Endodermal cell (in vitro differentiated cells): ENCODE results near the gene PITPNM1. TPM values are rescaled to one million over a fixed set of nuclear protein-coding genes. Genes with fewer than 3 reads are reported as not detected.

ENCODE experiments used
- DNase-seq: peaks from one replicate; pipeline ENCODE4 v3.0.0-alpha.2; 2017
- H3K27ac ChIP-seq: 2 replicates; pipeline ENCODE4 v1.5.1; 2013; ENCODE audit warnings: mild to moderate bottlenecking, low read depth, low read length, moderate library complexity
- H3K27me3 ChIP-seq: 2 replicates; pipeline ENCODE4 v1.6.1; 2013; ENCODE audit warnings: mild to moderate bottlenecking, low read length, moderate library complexity; ENCODE audit not compliant: insufficient read depth, control insufficient read depth, poor library complexity, severe bottlenecking
- H3K36me3 ChIP-seq: 2 replicates; pipeline ENCODE4 v1.7.0; 2013; ENCODE audit warnings: mild to moderate bottlenecking, low read length, moderate library complexity; ENCODE audit not compliant: control insufficient read depth, insufficient read depth
- H3K4me1 ChIP-seq: one replicate; pipeline ENCODE4 v1.7.0; 2013; ENCODE audit warnings: low read length; ENCODE audit not compliant: control insufficient read depth, insufficient read depth
- H3K4me3 ChIP-seq: 2 replicates; pipeline ENCODE4 v1.5.1; 2013; ENCODE audit warnings: mild to moderate bottlenecking, low read length, moderate library complexity
- H3K9ac ChIP-seq: 2 replicates; pipeline ENCODE4 v1.6.1; 2013; ENCODE audit warnings: mild to moderate bottlenecking, low read length, moderate library complexity; ENCODE audit not compliant: poor library complexity, severe bottlenecking; ENCODE audit errors: extremely low read depth
- H3K9me3 ChIP-seq: 2 replicates; pipeline ENCODE4 v1.6.1; 2013; ENCODE audit warnings: mild to moderate bottlenecking, low read length, moderate library complexity; ENCODE audit not compliant: control insufficient read depth
- H3K27ac Mint-ChIP-seq: 2 replicates; pipeline ENCODE4 v1.8.0; 2020; ENCODE audit warnings: mixed read lengths
- H3K27me3 Mint-ChIP-seq: 2 replicates; pipeline ENCODE4 v1.8.0; 2021; ENCODE audit warnings: mild to moderate bottlenecking, mixed read lengths; ENCODE audit not compliant: insufficient read depth
- H3K36me3 Mint-ChIP-seq: 2 replicates; pipeline ENCODE4 v1.8.0; 2020; ENCODE audit warnings: low read depth, mixed read lengths
- H3K4me1 Mint-ChIP-seq: 2 replicates; pipeline ENCODE4 v1.8.0; 2020; ENCODE audit warnings: mixed read lengths
- H3K4me3 Mint-ChIP-seq: 2 replicates; pipeline ENCODE4 v1.8.0; 2020; ENCODE audit warnings: mild to moderate bottlenecking, moderate library complexity, mixed read lengths
- H3K9me3 Mint-ChIP-seq: 2 replicates; pipeline ENCODE4 v1.8.0; 2020; ENCODE audit warnings: mild to moderate bottlenecking, mixed read lengths
- WGBS, 2 experiments: methylation state at CpG; one replicate each; pipeline versions ENCODE4 v1.1.5 to v1.1.7; 2013; ENCODE audit warnings: missing lambda C conversion rate in 2 of 2, mixed read lengths in 1 of 2; ENCODE audit not compliant: insufficient coverage in 1 of 2, insufficient read length in 1 of 2; 5-methylcytosine and 5-hydroxymethylcytosine counted together
- total RNA-seq, 2 donors: library from RNA; stranded (reverse); fragmentation: NEBNext Ultra II Directional in 1 of 2; extraction: Animal tissue kit (Norgen Biotek cat#: 25700) in 1 of 2; gene quantifications; 2 replicates in 1 of 2; 3 replicates in 1 of 2; pipeline ENCODE4 v1.2.1, GENCODE V29; 2021
- TF ChIP-seq, protein P1 (sequence below): fragments of 200-600 bp; sonication (generic); conservative IDR thresholded peaks from 2 replicates; pipeline ENCODE4 v1.5.0; 2021; ENCODE audit warnings: antibody characterized with exemption, mild to moderate bottlenecking

The PITPNM1 gene
- total RNA-seq, 2 donors from 2014 or later, result 94.6 to 104 TPM

- Histone ChIP-seq H3K9ac (no peak overlapping the region), H3K27me3 (peaks cover 32% of the 10 kb centered on the region), H3K4me1 (peaks cover 12% of the 10 kb centered on the region), H3K36me3 (peaks cover 8% of the 10 kb centered on the region), H3K9me3 (no peaks in the 10 kb centered on the region), H3K4me3 (no peak overlapping the region), H3K27ac (no peak overlapping the region)
- Mint-ChIP-seq H3K36me3 (peaks cover 11% of the 10 kb centered on the region), H3K4me1 (peaks cover 20% of the 10 kb centered on the region), H3K27ac (no peak overlapping the region), H3K9me3 (no peaks in the 10 kb centered on the region), H3K27me3 (peaks cover 36% of the 10 kb centered on the region), H3K4me3 (peak overlapping the region; percentile 85)
- DNase-seq, result no peak
- 89% methylated on average over 3 of the region's 3 CpGs; no CpG with 5 or more reads in 1 of the 2 experiments for WGBS, 2 experiments
- TF ChIP-seq, protein P1, sequence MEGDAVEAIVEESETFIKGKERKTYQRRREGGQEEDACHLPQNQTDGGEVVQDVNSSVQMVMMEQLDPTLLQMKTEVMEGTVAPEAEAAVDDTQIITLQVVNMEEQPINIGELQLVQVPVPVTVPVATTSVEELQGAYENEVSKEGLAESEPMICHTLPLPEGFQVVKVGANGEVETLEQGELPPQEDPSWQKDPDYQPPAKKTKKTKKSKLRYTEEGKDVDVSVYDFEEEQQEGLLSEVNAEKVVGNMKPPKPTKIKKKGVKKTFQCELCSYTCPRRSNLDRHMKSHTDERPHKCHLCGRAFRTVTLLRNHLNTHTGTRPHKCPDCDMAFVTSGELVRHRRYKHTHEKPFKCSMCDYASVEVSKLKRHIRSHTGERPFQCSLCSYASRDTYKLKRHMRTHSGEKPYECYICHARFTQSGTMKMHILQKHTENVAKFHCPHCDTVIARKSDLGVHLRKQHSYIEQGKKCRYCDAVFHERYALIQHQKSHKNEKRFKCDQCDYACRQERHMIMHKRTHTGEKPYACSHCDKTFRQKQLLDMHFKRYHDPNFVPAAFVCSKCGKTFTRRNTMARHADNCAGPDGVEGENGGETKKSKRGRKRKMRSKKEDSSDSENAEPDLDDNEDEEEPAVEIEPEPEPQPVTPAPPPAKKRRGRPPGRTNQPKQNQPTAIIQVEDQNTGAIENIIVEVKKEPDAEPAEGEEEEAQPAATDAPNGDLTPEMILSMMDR, result no peak
Observed at GRCh38 chr11:67510023-67510345, 4.8 kb upstream of the PITPNM1 start.

GRCh38 chr11:67508486-67509121, 3.4 kb upstream of the PITPNM1 start:
- 0 to 1% methylated on average over 23 to 56 of the region's 57 CpGs for WGBS, 2 experiments
- Histone ChIP-seq H3K27me3 (peaks cover 19% of the 10 kb centered on the region), H3K9me3 (no peaks in the 10 kb centered on the region), H3K36me3 (peaks cover 8% of the 10 kb centered on the region), H3K9ac (peak overlapping the region; percentile 91), H3K4me3 (peak overlapping the region; percentile 87), H3K27ac (peak overlapping the region; percentile 97), H3K4me1 (peaks cover 12% of the 10 kb centered on the region)
- peaks cover 21% of the 10 kb centered on the region for H3K4me1 Mint-ChIP-seq
- H3K27ac Mint-ChIP-seq, result peak overlapping the region; percentile 94
- peaks cover 11% of the 10 kb centered on the region for H3K36me3 Mint-ChIP-seq
- peak; percentile 98 for DNase-seq
- peak overlapping the region; percentile 85 for H3K4me3 Mint-ChIP-seq
- H3K9me3 Mint-ChIP-seq, result no peaks in the 10 kb centered on the region
- TF ChIP-seq, protein P1, result no peak
- peaks cover 28% of the 10 kb centered on the region for H3K27me3 Mint-ChIP-seq

- Histone ChIP-seq H3K9ac (peak within 1 kb of the TSS; percentile 91), H3K27me3 (peaks cover 17% of the 10 kb centered on the region), H3K4me1 (peaks cover 12% of the 10 kb centered on the region), H3K9me3 (no peaks in the 10 kb centered on the region), H3K27ac (peak within 1 kb of the TSS; percentile 97), H3K4me3 (peak within 1 kb of the TSS; percentile 87), H3K36me3 (peaks cover 11% of the 10 kb centered on the region)
- peak within 1 kb of the TSS; percentile 94 for H3K27ac Mint-ChIP-seq
- peak; percentile 100 for DNase-seq
- peaks cover 23% of the 10 kb centered on the region for H3K4me1 Mint-ChIP-seq
- no peaks in the 10 kb centered on the region for H3K9me3 Mint-ChIP-seq
- 0% methylated on average over 35 to 57 of the region's 57 CpGs for WGBS, 2 experiments
- TF ChIP-seq, protein P1, result no peak
- H3K36me3 Mint-ChIP-seq, result peaks cover 11% of the 10 kb centered on the region
- peak within 1 kb of the TSS; percentile 85 for H3K4me3 Mint-ChIP-seq
- peaks cover 24% of the 10 kb centered on the region for H3K27me3 Mint-ChIP-seq
Observed at GRCh38 chr11:67507864-67508485, 2.8 kb upstream of the PITPNM1 start, which contains the start of gene CDK2AP2. CDK2AP2 (minus strand) TSS chr11:67508162; CDS start chr11:67508082, 80 bp downstream.
